Measurements from ENCODE around the gene ATG10. TPM values are rescaled to one million over a fixed set of nuclear protein-coding genes. Genes with fewer than 3 reads are reported as not detected.
"Not testable (repeated sequence)": the region's sequence is repeated elsewhere in the genome, so short reads cannot be mapped to it uniquely, and the experiment has no call there.

The ATG10 gene
- total RNA-seq, 1 donor from 2014 or later = 6.1 TPM

DNA sequence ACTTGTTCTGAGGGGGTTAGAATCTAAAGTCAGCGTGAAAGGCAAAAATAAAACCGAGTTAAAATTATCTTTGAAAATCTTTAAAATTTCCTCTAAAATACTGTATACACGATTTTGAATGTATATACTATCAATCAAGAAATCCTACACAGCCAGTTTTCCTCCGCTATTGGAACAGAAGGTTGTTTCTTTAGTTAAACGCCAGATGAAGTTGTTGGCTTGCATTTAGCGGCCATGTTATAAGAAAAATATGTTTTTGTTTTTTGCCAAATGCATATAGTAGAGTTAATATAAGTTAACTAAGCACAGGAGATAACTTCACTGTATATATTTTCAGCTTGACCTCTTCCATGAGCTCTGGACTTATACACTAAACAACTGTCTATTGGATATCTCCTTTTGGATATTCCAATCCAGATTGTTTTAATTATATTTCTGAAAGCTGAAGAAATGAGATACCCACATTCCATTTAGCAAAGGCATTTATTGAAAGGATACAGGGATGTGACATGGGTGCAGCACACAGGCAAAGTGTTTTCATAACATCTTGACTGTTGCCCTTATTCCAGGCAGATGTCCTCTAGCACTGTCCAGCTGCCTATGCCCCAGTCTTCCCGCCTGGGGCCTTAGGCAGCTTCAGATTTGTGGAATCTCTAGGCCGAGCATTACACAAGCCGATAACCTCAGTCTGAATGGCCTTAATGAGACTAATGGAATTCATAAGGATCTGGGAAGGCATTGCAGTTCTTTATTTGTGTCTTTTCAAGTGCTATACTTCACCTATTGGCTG is 10.0 kb upstream of the ATG10 start:
- intact Hi-C loops (cut with micrococcal nuclease) = no loop called here
- no peak overlapping the region for H3K4me3 Mint-ChIP-seq

DNA sequence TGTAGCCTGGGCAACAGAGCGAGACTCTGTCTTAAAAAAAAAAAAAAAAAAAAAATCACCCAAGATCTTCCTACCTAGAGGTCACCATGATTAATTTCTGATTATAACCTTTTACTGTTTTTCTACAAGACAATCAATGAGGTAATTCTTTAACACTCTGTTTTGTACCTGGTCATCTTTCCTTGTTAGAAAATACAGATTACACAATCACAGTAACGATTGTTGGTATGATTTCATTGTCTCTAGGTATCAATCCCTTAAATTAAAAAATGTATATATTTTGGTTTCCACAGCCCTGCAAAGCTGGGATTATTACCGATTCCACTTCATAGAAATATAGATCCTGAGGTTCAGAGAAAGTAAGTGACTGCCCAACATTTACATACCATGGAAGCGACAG is 8.3 kb upstream of the ATG10 start:
- H3K9me3 Mint-ChIP-seq = no peaks in the 10 kb centered on the region
- DNase-seq (ENCODE audit: low spot score) = no peak

More for the DNA sequence above, 10.0 kb upstream of the ATG10 start:
- Mint-ChIP-seq H3K9me3 (no peaks in the 10 kb centered on the region), H3K36me3 (ENCODE audit: low read depth) (no peaks in the 10 kb centered on the region), H3K27ac (no peak overlapping the region), H3K4me1 (ENCODE audit: low read depth) (no peaks in the 10 kb centered on the region), H3K27me3 (ENCODE audit: insufficient read depth) (peaks cover 19% of the 10 kb centered on the region)
- no peak for DNase-seq (ENCODE audit: low spot score)

DNA sequence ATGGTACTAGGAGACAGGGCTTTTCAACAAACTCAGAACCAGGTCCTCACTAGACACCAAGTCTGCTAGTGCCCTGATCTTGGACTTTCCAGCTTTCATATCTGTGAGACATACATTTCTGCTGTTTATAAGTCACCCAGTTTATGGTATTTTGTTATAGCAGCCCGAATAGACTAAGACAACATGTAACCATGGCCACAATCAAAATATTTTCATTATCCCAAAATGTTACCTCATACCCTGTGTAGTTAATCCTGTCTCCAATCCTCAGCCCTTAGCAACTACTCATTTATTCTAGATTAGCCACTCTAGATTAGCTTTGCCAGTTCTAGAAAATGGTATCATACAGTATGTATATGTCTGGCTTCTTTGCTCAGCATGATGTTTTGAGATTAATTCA is 6.3 kb upstream of the ATG10 start:
- no peak overlapping the region for H3K27ac Mint-ChIP-seq
- peaks cover 6% of the 10 kb centered on the region for H3K4me1 Mint-ChIP-seq (ENCODE audit: low read depth)
- H3K36me3 Mint-ChIP-seq (ENCODE audit: low read depth) = no peaks in the 10 kb centered on the region
- H3K4me3 Mint-ChIP-seq = no peak overlapping the region
- DNase-seq (ENCODE audit: low spot score) = no peak
- intact Hi-C loops (cut with micrococcal nuclease) = no loop called here
- H3K27me3 Mint-ChIP-seq (ENCODE audit: insufficient read depth) = peaks cover 19% of the 10 kb centered on the region
- H3K9me3 Mint-ChIP-seq = no peaks in the 10 kb centered on the region

More for the DNA sequence above, 8.3 kb upstream of the ATG10 start:
- H3K4me3 Mint-ChIP-seq = no peak overlapping the region
- no peak overlapping the region for H3K27ac Mint-ChIP-seq
- no peaks in the 10 kb centered on the region for H3K36me3 Mint-ChIP-seq (ENCODE audit: low read depth)
- intact Hi-C loops (cut with micrococcal nuclease) = no loop called here
- H3K27me3 Mint-ChIP-seq (ENCODE audit: insufficient read depth) = peaks cover 19% of the 10 kb centered on the region
- H3K4me1 Mint-ChIP-seq (ENCODE audit: low read depth) = no peaks in the 10 kb centered on the region

DNA sequence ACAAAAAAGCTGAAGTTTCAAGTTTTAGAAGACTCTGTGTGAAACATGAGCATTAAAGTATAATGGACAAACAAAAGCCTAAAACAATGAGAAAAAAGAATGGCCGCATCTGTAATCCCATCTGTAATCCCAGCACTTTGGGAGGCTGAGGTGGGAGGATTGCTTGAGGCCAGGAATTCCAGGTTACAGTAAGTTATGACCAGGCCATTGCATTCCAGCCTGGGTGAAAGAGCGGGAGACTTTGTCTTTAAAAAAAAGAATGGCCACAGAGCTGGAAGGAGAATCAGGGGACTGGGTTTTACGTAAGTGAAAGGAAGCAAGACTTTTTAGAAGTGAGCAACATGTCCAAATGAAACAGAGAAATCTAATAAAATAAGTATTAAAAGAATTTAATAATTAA is 2.6 kb upstream of the ATG10 start:
- no peak for DNase-seq (ENCODE audit: low spot score)
- H3K27me3 Mint-ChIP-seq (ENCODE audit: insufficient read depth) = peaks cover 8% of the 10 kb centered on the region
- no peak overlapping the region for H3K27ac Mint-ChIP-seq
- H3K9me3 Mint-ChIP-seq = no peaks in the 10 kb centered on the region
- no peak overlapping the region for H3K4me3 Mint-ChIP-seq
- peaks cover 27% of the 10 kb centered on the region for H3K4me1 Mint-ChIP-seq (ENCODE audit: low read depth)
- intact Hi-C loops (cut with micrococcal nuclease) = no loop called here
- peaks cover 1% of the 10 kb centered on the region for H3K36me3 Mint-ChIP-seq (ENCODE audit: low read depth)

DNA sequence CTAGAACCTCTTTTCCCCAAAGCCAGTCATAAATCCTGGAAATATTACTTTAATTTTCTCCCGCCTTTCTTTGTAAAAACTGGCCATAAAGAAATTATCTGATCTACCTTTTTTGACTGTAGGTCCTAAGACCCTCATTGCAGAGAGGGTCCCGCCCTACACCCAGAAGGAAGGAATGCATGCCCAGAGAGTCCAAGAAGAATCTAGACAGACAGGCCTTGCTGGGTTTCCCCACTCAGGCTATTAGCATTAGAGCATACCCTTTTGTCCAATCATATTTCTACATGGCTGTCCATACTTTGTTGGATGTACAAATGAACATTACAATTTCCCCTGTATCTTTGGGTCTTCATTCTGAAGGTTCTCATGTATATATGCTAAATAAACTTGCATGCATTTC is 1.9 kb upstream of the ATG10 start:
- H3K27ac Mint-ChIP-seq = no peak overlapping the region

DNA sequence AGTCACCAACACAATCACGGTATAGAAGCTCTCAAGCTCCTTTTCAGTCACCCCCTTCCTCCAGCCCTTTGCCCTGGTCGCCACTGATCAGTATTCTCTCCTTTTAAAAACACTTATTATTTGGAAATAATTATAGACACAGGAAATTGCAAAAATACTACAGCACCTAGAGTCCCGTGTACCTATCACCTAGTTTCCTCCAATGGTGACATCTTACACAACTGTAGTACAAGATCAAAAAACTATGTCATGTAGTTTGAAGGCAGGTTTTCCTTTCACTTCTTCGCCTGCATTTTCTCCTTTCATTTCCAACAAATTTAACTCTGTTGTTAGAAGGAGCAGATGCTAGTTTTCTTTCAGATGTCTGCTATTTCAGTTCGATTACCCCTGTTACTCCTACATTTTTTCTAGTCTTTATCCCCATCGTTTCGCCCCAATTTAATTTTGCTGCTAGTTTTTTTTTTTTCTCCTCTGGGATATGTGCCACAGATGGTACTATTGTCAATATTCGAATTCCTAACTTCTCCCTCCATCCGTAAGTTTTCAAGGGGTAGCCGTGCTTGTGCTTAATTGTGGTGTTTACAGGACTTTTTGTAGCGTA is 612 bp upstream of the ATG10 start:
- Mint-ChIP-seq H3K4me1 (ENCODE audit: low read depth) (peaks cover 33% of the 10 kb centered on the region), H3K9me3 (no peaks in the 10 kb centered on the region), H3K4me3 (peak overlapping the region; percentile 92), H3K27ac (peak overlapping the region; percentile 99), H3K27me3 (ENCODE audit: insufficient read depth) (no peaks in the 10 kb centered on the region), H3K36me3 (ENCODE audit: low read depth) (peaks cover 1% of the 10 kb centered on the region)
- intact Hi-C loops (cut with micrococcal nuclease) = loop anchor here (1.0 to 10.0 kb wide), 13 partner anchors 120 to 1980 kb away; partner anchors contain the start of genes DHFR, MSH3, MTX3 and SSBP2
- peak; percentile 4 for DNase-seq (ENCODE audit: low spot score)

More for the DNA sequence above, 1.9 kb upstream of the ATG10 start:
- peaks cover 2% of the 10 kb centered on the region for H3K27me3 Mint-ChIP-seq (ENCODE audit: insufficient read depth)
- peak overlapping the region; percentile 31 for H3K4me3 Mint-ChIP-seq
- peaks cover 33% of the 10 kb centered on the region for H3K4me1 Mint-ChIP-seq (ENCODE audit: low read depth)
- peaks cover 1% of the 10 kb centered on the region for H3K36me3 Mint-ChIP-seq (ENCODE audit: low read depth)
- intact Hi-C loops (cut with micrococcal nuclease) = loop anchor here (2.0 to 10.0 kb wide), 10 partner anchors 132 to 1979 kb away; partner anchors contain the start of genes DHFR, MSH3 and MTX3
- no peak for DNase-seq (ENCODE audit: low spot score)
- H3K9me3 Mint-ChIP-seq = no peaks in the 10 kb centered on the region

DNA sequence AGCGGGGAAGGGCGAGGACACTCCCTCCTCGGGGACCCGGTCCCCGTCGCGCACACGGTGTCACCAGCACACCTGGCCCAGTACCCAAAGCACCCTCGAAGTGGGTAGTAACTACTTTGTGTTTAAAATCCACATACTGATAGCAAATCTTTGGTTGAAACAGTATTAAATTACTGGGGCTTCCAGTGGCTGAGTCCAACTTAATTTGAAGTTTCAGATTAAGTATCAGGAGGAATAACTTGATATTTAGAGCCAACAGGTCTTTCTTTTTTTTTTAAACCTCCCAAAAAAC is 615 bp downstream of the ATG10 start:
- no peak for DNase-seq (ENCODE audit: low spot score)
- H3K9me3 Mint-ChIP-seq = no peaks in the 10 kb centered on the region
- peaks cover 8% of the 10 kb centered on the region for H3K36me3 Mint-ChIP-seq (ENCODE audit: low read depth)
- H3K4me1 Mint-ChIP-seq (ENCODE audit: low read depth) = peaks cover 33% of the 10 kb centered on the region
- no peak overlapping the region for H3K27ac Mint-ChIP-seq
- H3K27me3 Mint-ChIP-seq (ENCODE audit: insufficient read depth) = no peaks in the 10 kb centered on the region
- peak overlapping the region; percentile 75 for H3K4me3 Mint-ChIP-seq
- intact Hi-C loops (cut with micrococcal nuclease) = loop anchor here (1.0 to 10.0 kb wide), 8 partner anchors 130 to 1320 kb away; partner anchors contain the start of genes DHFR, MSH3 and RPS23

DNA sequence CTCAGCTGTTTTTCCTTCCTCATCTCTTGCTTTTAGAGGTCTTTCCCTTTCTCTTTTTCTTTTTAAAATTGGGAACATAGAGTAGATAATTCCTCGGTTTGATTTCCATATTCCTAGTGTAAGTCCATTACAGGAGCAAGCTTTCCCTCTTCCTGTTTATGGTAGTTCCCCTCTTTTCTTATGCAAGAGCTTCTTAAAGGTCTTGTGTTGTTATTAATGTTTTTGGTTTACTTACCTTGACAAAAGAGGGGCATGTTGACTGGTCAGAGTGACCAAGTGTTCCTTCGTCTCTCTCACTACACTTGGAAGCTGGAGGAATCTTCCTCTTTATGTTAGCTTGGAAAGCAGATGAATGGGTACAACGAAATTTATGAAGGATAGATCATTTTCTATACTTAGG is 8.3 kb downstream of the ATG10 start:
- H3K27ac Mint-ChIP-seq = no peak overlapping the region
- no peaks in the 10 kb centered on the region for H3K4me1 Mint-ChIP-seq (ENCODE audit: low read depth)
- no peak for DNase-seq (ENCODE audit: low spot score)

DNA sequence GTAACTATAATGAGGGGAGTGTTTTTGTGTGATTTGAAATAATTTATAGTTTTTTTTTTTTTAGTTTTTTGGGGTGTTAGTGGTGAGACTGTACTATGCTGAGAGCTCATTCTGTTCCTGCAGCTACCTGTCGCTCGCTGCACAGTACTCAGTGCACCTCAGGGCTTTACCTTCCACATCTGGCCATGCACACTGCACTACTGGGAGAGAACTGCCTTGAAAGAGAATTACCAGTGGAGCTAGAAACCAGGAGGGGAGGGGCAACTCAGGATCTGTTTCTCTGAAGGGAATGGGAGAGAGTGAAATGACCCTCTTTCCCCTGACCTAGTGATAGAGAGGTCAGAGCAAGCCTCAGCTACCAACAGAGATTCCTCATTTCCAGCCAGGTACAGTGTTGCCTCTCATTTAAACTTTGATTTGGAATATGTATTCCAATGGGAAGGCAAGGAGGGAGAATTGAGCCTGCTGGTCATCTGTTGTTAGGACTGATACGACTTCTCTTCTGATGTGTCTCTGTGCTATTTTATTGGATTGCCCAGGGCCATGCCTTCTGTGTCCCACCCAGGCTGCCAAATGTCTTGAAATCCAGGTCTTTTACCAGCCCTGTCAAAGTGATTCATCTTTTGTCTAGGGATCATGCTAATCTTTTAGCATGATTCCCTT is 8.9 kb downstream of the ATG10 start:
- intact Hi-C loops (cut with micrococcal nuclease) = no loop called here
- Mint-ChIP-seq H3K27me3 (ENCODE audit: insufficient read depth) (no peaks in the 10 kb centered on the region), H3K4me3 (no peak overlapping the region), H3K4me1 (ENCODE audit: low read depth) (no peaks in the 10 kb centered on the region), H3K36me3 (ENCODE audit: low read depth) (peaks cover 23% of the 10 kb centered on the region), H3K9me3 (no peaks in the 10 kb centered on the region), H3K27ac (no peak overlapping the region)
- DNase-seq (ENCODE audit: low spot score) = no peak

More for the DNA sequence above, 8.3 kb downstream of the ATG10 start:
- Mint-ChIP-seq H3K4me3 (no peak overlapping the region), H3K36me3 (ENCODE audit: low read depth) (peaks cover 23% of the 10 kb centered on the region), H3K27me3 (ENCODE audit: insufficient read depth) (no peaks in the 10 kb centered on the region), H3K9me3 (no peaks in the 10 kb centered on the region)
- intact Hi-C loops (cut with micrococcal nuclease) = no loop called here

DNA sequence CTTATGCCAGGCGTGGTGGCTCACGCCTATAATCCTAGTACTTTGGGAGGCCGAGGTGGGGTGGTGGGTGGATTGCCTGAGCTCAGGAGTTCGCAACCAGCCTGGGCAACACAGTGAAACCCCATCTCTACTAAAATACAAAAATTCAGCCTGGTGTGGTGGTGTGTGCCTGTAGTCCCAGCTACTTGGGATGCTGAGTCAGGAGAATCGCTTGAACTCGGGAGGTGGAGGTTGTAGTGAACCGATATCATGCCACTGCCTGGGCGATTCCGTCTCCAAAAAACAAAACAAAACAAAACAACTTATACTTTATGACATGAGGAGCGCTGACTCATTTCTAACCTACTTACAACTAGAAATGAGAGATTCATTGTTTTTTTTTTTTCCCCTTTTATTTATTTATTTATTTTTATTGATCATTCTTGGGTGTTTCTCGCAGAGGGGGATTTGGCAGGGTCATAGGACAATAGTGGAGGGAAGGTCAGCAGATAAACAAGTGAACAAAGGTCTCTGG is 10.4 kb downstream of the ATG10 start:
- H3K9me3 Mint-ChIP-seq; H3K4me3 Mint-ChIP-seq; H3K4me1 Mint-ChIP-seq (ENCODE audit: low read depth); intact Hi-C loops (cut with micrococcal nuclease); H3K27me3 Mint-ChIP-seq (ENCODE audit: insufficient read depth); DNase-seq (ENCODE audit: low spot score); H3K27ac Mint-ChIP-seq: not testable (repeated sequence)
- H3K36me3 Mint-ChIP-seq (ENCODE audit: low read depth) = peaks cover 20% of the 10 kb centered on the region

DNA sequence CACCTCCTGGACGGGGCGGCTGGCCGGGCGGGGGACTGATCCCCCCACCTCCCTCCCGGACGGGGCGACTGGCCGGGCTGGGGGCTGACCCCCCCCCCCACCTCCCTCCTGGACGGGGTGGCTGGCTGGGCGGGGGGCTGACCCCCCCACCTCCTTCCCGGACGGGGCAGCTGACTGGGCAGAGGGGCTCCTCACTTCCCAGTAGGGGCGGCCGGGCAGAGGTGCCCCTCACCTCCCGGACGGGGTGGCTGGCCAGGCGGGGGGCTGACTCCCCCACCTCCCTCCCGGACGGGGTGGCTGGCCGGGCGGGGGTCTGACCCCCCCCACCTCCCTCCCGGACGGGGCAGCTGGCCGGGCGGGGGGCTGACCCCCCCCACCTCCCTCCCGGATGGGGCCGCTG is 11.3 kb downstream of the ATG10 start:
- intact Hi-C loops (cut with micrococcal nuclease); H3K27me3 Mint-ChIP-seq (ENCODE audit: insufficient read depth): not testable (repeated sequence)
- peaks cover 16% of the 10 kb centered on the region for H3K36me3 Mint-ChIP-seq (ENCODE audit: low read depth)

DNA sequence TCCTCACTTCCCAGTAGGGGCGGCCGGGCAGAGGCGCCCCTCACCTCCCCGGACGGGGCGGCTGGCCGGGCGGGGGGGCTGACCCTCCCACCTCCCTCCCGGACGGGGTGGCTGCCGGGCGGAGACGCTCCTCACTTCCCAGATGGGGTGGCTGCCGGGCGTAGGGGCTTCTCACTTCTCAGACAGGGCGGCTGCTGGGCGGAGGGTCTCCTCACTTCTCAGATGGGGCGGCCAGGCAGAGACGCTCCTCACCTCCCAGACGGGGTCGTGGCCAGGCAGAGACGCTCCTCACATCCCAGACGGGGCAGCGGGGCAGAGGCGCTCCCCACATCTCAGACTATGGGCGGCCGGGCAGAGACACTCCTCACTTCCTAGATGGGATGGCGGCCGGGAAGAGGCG is 11.7 kb downstream of the ATG10 start:
- H3K36me3 Mint-ChIP-seq (ENCODE audit: low read depth) = peaks cover 13% of the 10 kb centered on the region
- DNase-seq (ENCODE audit: low spot score); H3K27me3 Mint-ChIP-seq (ENCODE audit: insufficient read depth); H3K27ac Mint-ChIP-seq; H3K4me1 Mint-ChIP-seq (ENCODE audit: low read depth); intact Hi-C loops (cut with micrococcal nuclease); H3K9me3 Mint-ChIP-seq; H3K4me3 Mint-ChIP-seq: not testable (repeated sequence)

More for the DNA sequence above, 11.3 kb downstream of the ATG10 start:
- DNase-seq (ENCODE audit: low spot score); H3K4me1 Mint-ChIP-seq (ENCODE audit: low read depth); H3K9me3 Mint-ChIP-seq; H3K27ac Mint-ChIP-seq; H3K4me3 Mint-ChIP-seq: not testable (repeated sequence)

DNA sequence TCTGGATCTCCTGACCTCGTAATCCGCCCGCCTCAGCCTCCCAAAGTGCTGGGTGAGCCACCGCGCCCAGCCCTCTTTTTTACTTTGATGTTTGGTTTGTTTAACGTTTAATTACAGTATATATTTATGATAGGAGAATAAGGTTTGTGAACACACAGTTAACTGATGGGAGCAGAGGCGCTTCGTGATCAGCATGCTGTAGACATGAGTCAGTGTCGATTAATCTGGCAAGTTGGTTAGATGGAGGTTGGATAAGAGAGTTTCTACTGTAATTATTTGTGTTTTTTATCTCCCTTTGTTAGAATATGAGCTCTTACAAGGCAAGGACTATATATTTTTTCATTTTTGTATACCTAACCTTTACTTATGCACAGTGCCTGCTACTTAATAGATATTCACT is 14.3 kb downstream of the ATG10 start:
- H3K27ac Mint-ChIP-seq = no peak overlapping the region
- H3K9me3 Mint-ChIP-seq = no peaks in the 10 kb centered on the region
- no peaks in the 10 kb centered on the region for H3K4me1 Mint-ChIP-seq (ENCODE audit: low read depth)

More for the DNA sequence above, 14.3 kb downstream of the ATG10 start:
- H3K36me3 Mint-ChIP-seq (ENCODE audit: low read depth) = peaks cover 15% of the 10 kb centered on the region
- no peaks in the 10 kb centered on the region for H3K27me3 Mint-ChIP-seq (ENCODE audit: insufficient read depth)
- intact Hi-C loops (cut with micrococcal nuclease) = no loop called here
- no peak for DNase-seq (ENCODE audit: low spot score)
- H3K4me3 Mint-ChIP-seq = no peak overlapping the region

Data from activated T-helper 1 cell treated with anti-CD3 and anti-CD28 coated beads, Interleukin-12 subunit alpha, Interleukin-12 subunit beta, Interleukin-2, Interleukin-4 antibody, amounts not matched to agents 30 ng/mL and 10 ng/mL and 1 ng/mL, durations not matched to agents 14 hours and 24 hours and 36 hours (primary cell).